SU-DHL-6 (cell line): ENCODE data around the gene OTUD1.

ENCODE experiments used
- EZH2phosphoT487 ChIP-seq: fragments of 200-600 bp; sonication (generic), shearing (Covaris generic); conservative IDR thresholded peaks from 2 replicates; pipeline ENCODE4 v1.6.1; 2018; ENCODE audit warnings: mild to moderate bottlenecking, antibody characterized with exemption, low read length, moderate library complexity, mixed read lengths
- TF ChIP-seq, protein P1 (sequence below): fragments of 200-600 bp; sonication (generic); IDR thresholded peaks from one replicate; pipeline ENCODE4 v1.5.1; 2017; ENCODE audit warnings: antibody characterized with exemption, mild to moderate bottlenecking, low read length, moderate library complexity; ENCODE audit not compliant: insufficient read depth, poor library complexity, severe bottlenecking

DNA sequence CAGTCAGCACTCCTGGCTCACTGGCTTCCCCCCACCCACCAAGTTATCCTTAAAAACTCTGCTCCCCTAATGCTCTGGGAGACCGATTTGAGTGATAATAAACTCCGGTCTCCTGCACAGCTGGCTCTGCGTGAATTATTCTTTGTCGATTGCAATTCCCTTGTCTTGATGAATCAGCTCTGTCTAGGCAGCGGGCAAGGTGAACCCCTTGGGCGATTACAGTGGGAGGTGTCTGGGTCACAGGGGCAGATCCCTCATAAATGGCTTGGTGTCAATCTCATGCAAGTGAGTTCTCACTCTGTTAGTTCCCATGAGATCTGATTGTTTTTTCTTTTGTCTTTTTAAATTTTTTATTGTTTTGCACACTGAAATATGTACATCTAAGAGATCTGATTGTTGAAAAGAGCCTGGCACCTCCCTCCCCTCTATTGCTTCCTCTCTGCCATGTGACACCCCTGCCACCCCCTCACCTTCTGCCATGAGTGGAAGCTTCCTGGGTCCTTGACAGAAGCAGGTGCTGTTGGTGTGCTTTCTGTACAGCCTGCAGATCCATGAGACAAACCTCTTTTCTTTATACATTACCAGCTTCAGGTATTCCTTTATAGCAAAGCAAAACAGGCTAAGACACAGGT is 20.5 kb downstream of the OTUD1 start:
- TF ChIP-seq, protein P1, sequence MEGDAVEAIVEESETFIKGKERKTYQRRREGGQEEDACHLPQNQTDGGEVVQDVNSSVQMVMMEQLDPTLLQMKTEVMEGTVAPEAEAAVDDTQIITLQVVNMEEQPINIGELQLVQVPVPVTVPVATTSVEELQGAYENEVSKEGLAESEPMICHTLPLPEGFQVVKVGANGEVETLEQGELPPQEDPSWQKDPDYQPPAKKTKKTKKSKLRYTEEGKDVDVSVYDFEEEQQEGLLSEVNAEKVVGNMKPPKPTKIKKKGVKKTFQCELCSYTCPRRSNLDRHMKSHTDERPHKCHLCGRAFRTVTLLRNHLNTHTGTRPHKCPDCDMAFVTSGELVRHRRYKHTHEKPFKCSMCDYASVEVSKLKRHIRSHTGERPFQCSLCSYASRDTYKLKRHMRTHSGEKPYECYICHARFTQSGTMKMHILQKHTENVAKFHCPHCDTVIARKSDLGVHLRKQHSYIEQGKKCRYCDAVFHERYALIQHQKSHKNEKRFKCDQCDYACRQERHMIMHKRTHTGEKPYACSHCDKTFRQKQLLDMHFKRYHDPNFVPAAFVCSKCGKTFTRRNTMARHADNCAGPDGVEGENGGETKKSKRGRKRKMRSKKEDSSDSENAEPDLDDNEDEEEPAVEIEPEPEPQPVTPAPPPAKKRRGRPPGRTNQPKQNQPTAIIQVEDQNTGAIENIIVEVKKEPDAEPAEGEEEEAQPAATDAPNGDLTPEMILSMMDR, result no peak
- TF ChIP-seq EZH2phosphoT487, result no peak
